H1 (cell line): ENCODE measurements around the gene TP63.

Experiments
- ASH2L ChIP-seq: fragments of 200-600, 300-600 bp; sonication (generic); IDR thresholded peaks from one replicate; pipeline ENCODE4 v1.7.1; 2017; ENCODE audit warnings: low read length
- BACH1 ChIP-seq: IDR thresholded peaks from 2 replicates; pipeline ENCODE4 v1.6.1; 2012; ENCODE audit warnings: low read length, improper control_type of control experiment
- BCL11A ChIP-seq, 2 experiments: IDR thresholded peaks; one replicate each; pipeline ENCODE4 v1.6.1; 2011; ENCODE audit warnings: low read depth in 2 of 2, low read length in 2 of 2, mild to moderate bottlenecking in 2 of 2
- CREB1 ChIP-seq: IDR thresholded peaks from 2 replicates; pipeline ENCODE4 v1.6.1; 2012; ENCODE audit warnings: inconsistent platforms
- CTCF ChIP-seq, 3 experiments: IDR thresholded peaks; 1 replicate in 2 of 3; 2 replicates in 1 of 3; pipeline versions ENCODE4 v1.5.1 to v1.6.1; 2011; ENCODE audit warnings: low read length in 3 of 3, mild to moderate bottlenecking in 3 of 3, inconsistent platforms in 2 of 3, low read depth in 1 of 3, moderate library complexity in 1 of 3; ENCODE audit not compliant: insufficient read depth in 1 of 3; ENCODE audit errors: control extremely low read depth in 1 of 3
- EGR1 ChIP-seq: IDR thresholded peaks from 2 replicates; pipeline ENCODE4 v1.6.1; 2011; ENCODE audit warnings: low read depth, low read length, borderline replicate concordance
- EZH2 ChIP-seq: fragments of 200-600 bp; sonication (generic); IDR thresholded peaks from 2 replicates; pipeline ENCODE4 v1.7.1; 2012; ENCODE audit warnings: low read depth, mild to moderate bottlenecking, moderate library complexity, low read length, inconsistent platforms; ENCODE audit not compliant: severe bottlenecking
- MAX ChIP-seq: IDR thresholded peaks from 2 replicates; pipeline ENCODE4 v1.6.1; 2012; ENCODE audit warnings: inconsistent platforms
- NRF1 ChIP-seq: IDR thresholded peaks from 2 replicates; pipeline ENCODE4 v1.6.1; 2011; ENCODE audit warnings: mild to moderate bottlenecking, low read depth, low read length, improper control_type of control experiment
- POLR2A ChIP-seq, 2 experiments: IDR thresholded peaks; 1 replicate in 1 of 2; 2 replicates in 1 of 2; pipeline ENCODE4 v1.6.1; 2011; ENCODE audit warnings: low read depth in 2 of 2, low read length in 2 of 2, mild to moderate bottlenecking in 2 of 2; ENCODE audit errors: control extremely low read depth in 1 of 2
- RAD21 ChIP-seq, 2 experiments: IDR thresholded peaks in 1 of 2; conservative IDR thresholded peaks in 1 of 2; 2 replicates each; pipeline ENCODE4 v1.6.1; 2011; ENCODE audit warnings: low read depth in 2 of 2, low read length in 2 of 2, improper control_type of control experiment in 1 of 2, inconsistent platforms in 1 of 2, mild to moderate bottlenecking in 1 of 2, moderate library complexity in 1 of 2
- SIN3A ChIP-seq, 2 experiments: IDR thresholded peaks in 1 of 2; conservative IDR thresholded peaks in 1 of 2; 2 replicates each; pipeline ENCODE4 v1.6.1; 2011 to 2012; ENCODE audit warnings: low read length in 2 of 2, improper control_type of control experiment in 1 of 2, low read depth in 1 of 2, mild to moderate bottlenecking in 1 of 2

GRCh38 chr3:189945935-189946709, 314.9 kb downstream of the TP63 start:
- TF ChIP-seq POLR2A (IDR thresholded peaks at IDR 0.05; ENCODE audit: control extremely low read depth in 1 of 2, low read depth in 2 of 2, low read length in 2 of 2) (no peak), CREB1 (no peak), MAX (no peak), SIN3A (conservative IDR thresholded peaks at IDR 0.05 in 1 of 2, IDR thresholded peaks at IDR 0.05 in 1 of 2; ENCODE audit: low read depth in 1 of 2, low read length in 2 of 2) (no peak), CTCF (IDR thresholded peaks at IDR 0.05; ENCODE audit: control extremely low read depth in 1 of 3, insufficient read depth in 1 of 3, low read depth in 1 of 3, low read length in 3 of 3) (no peak), BCL11A (IDR thresholded peaks at IDR 0.05; ENCODE audit: low read depth in 2 of 2, low read length in 2 of 2) (no peak), NRF1 (no peak), EZH2 (no peak), EGR1 (no peak), ASH2L (no peak), BACH1 (no peak), RAD21 (IDR thresholded peaks at IDR 0.05 in 1 of 2, conservative IDR thresholded peaks at IDR 0.05 in 1 of 2; ENCODE audit: low read depth in 2 of 2, low read length in 2 of 2) (no peak)
